Measurements from ENCODE around the gene CEP112. TPM values are rescaled to one million over a fixed set of nuclear protein-coding genes. Genes with fewer than 3 reads are reported as not detected.

CEP112 gene
- total and polyA plus RNA-seq, 2 of the 8 experiments (the other 6 are each of a cell fraction or from before 2014, with no cell fraction given): 0.62 to 3.1 TPM

DNA sequence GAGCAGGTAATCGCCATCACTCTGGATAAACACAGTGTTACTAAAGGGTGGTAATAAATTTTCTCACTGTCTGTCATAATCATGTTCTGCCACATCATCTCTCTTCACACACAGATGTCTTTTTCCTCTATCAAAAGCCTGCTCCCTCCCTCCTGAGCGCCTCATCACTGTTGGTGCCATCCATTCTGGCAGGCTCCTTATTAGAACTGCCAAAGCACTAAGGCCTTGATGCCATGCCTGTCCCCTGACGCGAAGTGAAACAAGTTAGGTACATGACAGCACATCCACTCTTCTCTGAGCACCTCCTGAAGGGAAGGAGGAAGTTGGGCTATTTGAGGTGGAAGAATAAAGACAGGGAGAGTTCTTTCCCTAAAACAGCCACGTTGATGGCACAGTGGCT is 592.3 kb downstream of the CEP112 start:
- Histone ChIP-seq H2AFZ (ENCODE audit: low read length) (no peak overlapping the region), H3K79me1 (ENCODE audit: low read depth, low read length) (no peaks in the 10 kb centered on the region), H4K20me1 (replicated peaks in 1 of 2; ENCODE audit: control insufficient read depth in 1 of 2, insufficient read depth in 2 of 2, low read length in 2 of 2) (no peaks in the 10 kb centered on the region), H3K23ac (ENCODE audit: insufficient read length) (no peak overlapping the region), H3K4me1 (replicated peaks in 1 of 4; ENCODE audit: control insufficient read depth in 3 of 4, insufficient read depth in 4 of 4, low read length in 3 of 4) (peaks cover 0 to 2% (median under 1%) of the 10 kb centered on the region in 4 experiments; a peak in 2 of 7 replicates), H3K4me3 (ENCODE audit: extremely low read depth in 1 of 4, insufficient read depth in 2 of 4, low read depth in 3 of 4, low read length in 4 of 4) (no peak overlapping the region), H3K14ac (ENCODE audit: insufficient read length) (no peak overlapping the region), H3K79me2 (ENCODE audit: control insufficient read depth in 1 of 2, insufficient read depth in 2 of 2, low read length in 2 of 2) (no peaks in the 10 kb centered on the region), H3K36me3 (ENCODE audit: control insufficient read depth in 2 of 4, insufficient read depth in 4 of 4, low read length in 3 of 4) (no peaks in the 10 kb centered on the region), H3K4me2 (ENCODE audit: insufficient read depth in 1 of 2, low read depth in 2 of 2, low read length in 2 of 2) (no peak overlapping the region), H4K5ac (ENCODE audit: insufficient read length, low read depth, low read length) (no peak overlapping the region), H4K91ac (replicated peaks; ENCODE audit: insufficient read length, low read length) (no peak overlapping the region), H2AK5ac (ENCODE audit: low read depth, low read length) (no peak overlapping the region; the same call in 1 of the 2 replicates), H3K27ac (ENCODE audit: low read depth, low read length) (no peak overlapping the region), H3K4ac (replicated peaks; ENCODE audit: insufficient read length, low read depth, low read length) (no peak overlapping the region), H3K9ac (replicated peaks in 1 of 4; ENCODE audit: extremely low read depth in 1 of 4, low read depth in 3 of 4, low read length in 3 of 4) (no peak overlapping the region), H2BK120ac (replicated peaks; ENCODE audit: low read depth, low read length) (no peak overlapping the region), H4K8ac (ENCODE audit: extremely low read depth, insufficient read depth, low read length) (no peak overlapping the region), H3K9me3 (ENCODE audit: insufficient read depth in 2 of 2, low read depth in 1 of 2, low read length in 1 of 2) (no peaks in the 10 kb centered on the region), H2BK12ac (ENCODE audit: low read depth, low read length) (peak overlapping the region; percentile 71; the same call in 1 of the 2 replicates), H3K56ac (replicated peaks; ENCODE audit: insufficient read length, low read depth, low read length) (no peak overlapping the region), H2BK20ac (ENCODE audit: low read length) (0 out of 2 replicates have a peak overlapping the region, but pooled peaks have one; percentile 13), H3K27me3 (replicated peaks in 1 of 4; ENCODE audit: control insufficient read depth in 3 of 4, extremely low read depth in 1 of 4, insufficient read depth in 3 of 4, low read length in 3 of 4) (no peaks in the 10 kb centered on the region), H3K23me2 (ENCODE audit: low read depth, low read length) (no peaks in the 10 kb centered on the region), H2BK5ac (ENCODE audit: low read depth, low read length) (no peak overlapping the region), H2BK15ac (ENCODE audit: low read length) (no peak overlapping the region), H3K18ac (ENCODE audit: extremely low read depth, low read length) (no peak overlapping the region; the same call in 1 of the 2 replicates)
- ChIA-PET POLR2A (ENCODE audit: partially characterized antibody) (no interaction called here), CTCF (ENCODE audit: partially characterized antibody) (no interaction called here)
- 86% methylated on average over 5 of the region's 5 CpGs; no CpG with 5 or more reads in 1 of the 2 experiments for WGBS, 2 experiments (ENCODE audit: extremely low coverage in 1 of 2, insufficient coverage in 1 of 2, insufficient read length in 1 of 2, insufficient replicate concordance in 2 of 2, low coverage in 1 of 2, low lambda C conversion rate in 2 of 2, missing lambda C conversion rate in 1 of 2)
- DNase-seq (ENCODE audit: low read depth in 1 of 2, low spot score in 2 of 2): no peak
- TF ChIP-seq CBX8 (IDR thresholded peaks at IDR 0.05; ENCODE audit: borderline replicate concordance, low read depth, low read length) (no peak), JUN (IDR thresholded peaks at IDR 0.05; ENCODE audit: low read depth, low read length) (no peak), KDM5A (IDR thresholded peaks at IDR 0.05; ENCODE audit: low read length) (no peak), EZH2 (IDR thresholded peaks at IDR 0.05; ENCODE audit: low read depth, low read length, severe bottlenecking) (no peak), SIRT6 (IDR thresholded peaks at IDR 0.05; ENCODE audit: low read length) (no peak), PHF8 (conservative IDR thresholded peaks at IDR 0.05; ENCODE audit: low read depth, low read length) (no peak), KDM1A (IDR thresholded peaks at IDR 0.05; ENCODE audit: borderline replicate concordance, low read length) (no peak)
- TF ChIP-seq, protein P1, sequence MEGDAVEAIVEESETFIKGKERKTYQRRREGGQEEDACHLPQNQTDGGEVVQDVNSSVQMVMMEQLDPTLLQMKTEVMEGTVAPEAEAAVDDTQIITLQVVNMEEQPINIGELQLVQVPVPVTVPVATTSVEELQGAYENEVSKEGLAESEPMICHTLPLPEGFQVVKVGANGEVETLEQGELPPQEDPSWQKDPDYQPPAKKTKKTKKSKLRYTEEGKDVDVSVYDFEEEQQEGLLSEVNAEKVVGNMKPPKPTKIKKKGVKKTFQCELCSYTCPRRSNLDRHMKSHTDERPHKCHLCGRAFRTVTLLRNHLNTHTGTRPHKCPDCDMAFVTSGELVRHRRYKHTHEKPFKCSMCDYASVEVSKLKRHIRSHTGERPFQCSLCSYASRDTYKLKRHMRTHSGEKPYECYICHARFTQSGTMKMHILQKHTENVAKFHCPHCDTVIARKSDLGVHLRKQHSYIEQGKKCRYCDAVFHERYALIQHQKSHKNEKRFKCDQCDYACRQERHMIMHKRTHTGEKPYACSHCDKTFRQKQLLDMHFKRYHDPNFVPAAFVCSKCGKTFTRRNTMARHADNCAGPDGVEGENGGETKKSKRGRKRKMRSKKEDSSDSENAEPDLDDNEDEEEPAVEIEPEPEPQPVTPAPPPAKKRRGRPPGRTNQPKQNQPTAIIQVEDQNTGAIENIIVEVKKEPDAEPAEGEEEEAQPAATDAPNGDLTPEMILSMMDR (IDR thresholded peaks at IDR 0.05; ENCODE audit: control extremely low read depth in 1 of 3, insufficient read depth in 1 of 3, low read depth in 1 of 3, low read length in 3 of 3): no peak
- no peak for FAIRE-seq

All from H1 (cell line).